Naive thymus-derived CD4-positive, alpha-beta T cell (primary cell): ENCODE data around the gene NTRK3. TPM values are rescaled to one million over a fixed set of nuclear protein-coding genes. Genes with fewer than 3 reads are reported as not detected.

Source experiments
- ATAC-seq: fragments of 150-1000 bp; cut with Tn5 transposase; 2 replicates; pipeline ENCODE4 v1.10.0; 2021; ENCODE audit warnings: mild to moderate bottlenecking, moderate library complexity
- CTCF ChIA-PET: fragments of 350-600 bp; sonication (Branson Sonifier 250); formaldehyde crosslinking; loops from one replicate; lab custom pipeline; 2021; ENCODE audit warnings: antibody characterized with exemption; lab: Charles Lee
- POLR2A ChIA-PET: fragments of 350-600 bp; sonication (Branson Sonifier 250); formaldehyde crosslinking; loops from one replicate; lab custom pipeline; 2021; ENCODE audit warnings: antibody characterized with exemption, inconsistent platforms; lab: Charles Lee
- DNase-seq, 9 donors: peaks; one replicate each; pipeline versions ENCODE4 v3.0.0 to v3.0.0-alpha.2; 2020 to 2022; ENCODE audit warnings: mixed read lengths in 1 of 9
- H3K27ac ChIP-seq: one replicate; pipeline ENCODE4 v1.7.0; 2013; ENCODE audit warnings: mild to moderate bottlenecking, low read depth, low read length, moderate library complexity
- H3K27me3 ChIP-seq, 2 donors: one replicate each; pipeline ENCODE4 v1.7.0; 2013; ENCODE audit warnings: low read length in 2 of 2, mild to moderate bottlenecking in 2 of 2, moderate library complexity in 2 of 2; ENCODE audit not compliant: control insufficient read depth in 2 of 2, insufficient read depth in 2 of 2
- H3K36me3 ChIP-seq, 3 experiments: 1 replicate in 2 of 3; 2 replicates in 1 of 3; pipeline ENCODE4 v1.7.0; 2013; ENCODE audit warnings: low read length in 3 of 3, mild to moderate bottlenecking in 3 of 3, moderate library complexity in 1 of 3; ENCODE audit not compliant: insufficient read depth in 3 of 3, control insufficient read depth in 2 of 3
- H3K4me1 ChIP-seq, 2 donors: one replicate each; pipeline ENCODE4 v1.7.0; 2013; ENCODE audit warnings: low read length in 2 of 2, mild to moderate bottlenecking in 2 of 2, moderate library complexity in 1 of 2; ENCODE audit not compliant: control insufficient read depth in 2 of 2, insufficient read depth in 2 of 2
- H3K4me3 ChIP-seq: 2 replicates; pipeline ENCODE4 v1.7.0; 2013; ENCODE audit warnings: mild to moderate bottlenecking, low read length
- H3K9me3 ChIP-seq, 3 experiments: 1 replicate in 2 of 3; 2 replicates in 1 of 3; pipeline ENCODE4 v1.7.0; 2013; ENCODE audit warnings: low read length in 3 of 3; ENCODE audit not compliant: control insufficient read depth in 2 of 3
- H3K27ac Mint-ChIP-seq, 9 donors: one replicate each; pipeline ENCODE4 v1.8.0; 2020 to 2022; ENCODE audit warnings: mixed read lengths in 9 of 9, mild to moderate bottlenecking in 8 of 9, moderate library complexity in 5 of 9, inconsistent platforms in 2 of 9
- H3K27me3 Mint-ChIP-seq, 5 donors: one replicate each; pipeline ENCODE4 v1.8.0; 2021 to 2022; ENCODE audit warnings: mixed read lengths in 5 of 5, mild to moderate bottlenecking in 1 of 5
- H3K36me3 Mint-ChIP-seq, 5 donors: one replicate each; pipeline ENCODE4 v1.8.0; 2020 to 2022; ENCODE audit warnings: mixed read lengths in 5 of 5, mild to moderate bottlenecking in 3 of 5, inconsistent platforms in 1 of 5
- H3K4me1 Mint-ChIP-seq, 7 donors: one replicate each; pipeline ENCODE4 v1.8.0; 2020 to 2022; ENCODE audit warnings: mixed read lengths in 7 of 7, mild to moderate bottlenecking in 3 of 7, inconsistent platforms in 1 of 7
- H3K4me3 Mint-ChIP-seq, 10 donors: one replicate each; pipeline ENCODE4 v1.8.0; 2020 to 2022; ENCODE audit warnings: mild to moderate bottlenecking in 10 of 10, mixed read lengths in 10 of 10, moderate library complexity in 6 of 10, inconsistent platforms in 2 of 10
- H3K9me3 Mint-ChIP-seq, 11 donors: one replicate each; pipeline ENCODE4 v1.8.0; 2020 to 2022; ENCODE audit warnings: mixed read lengths in 11 of 11, mild to moderate bottlenecking in 4 of 11, inconsistent platforms in 1 of 11, moderate library complexity in 1 of 11
- intact Hi-C, 2 donors: fragments of 100-400 bp; cut with micrococcal nuclease; formaldehyde crosslinking; loops; one replicate each; pipeline ENCODE4 v1.15.1; 2023
- polyA plus RNA-seq, 2 donors: library from polyadenylated mRNA; unstranded; fragments of 300-500 nt; fragmentation: Illumina TruSeq; gene quantifications; one replicate each; pipeline ENCODE4 v1.2.3, GENCODE V29; 2021
- total RNA-seq, 6 experiments: library from RNA in 5 of 6; stranded (reverse) in 5 of 6; gene quantifications; 1 replicate in 5 of 6; 2 replicates in 1 of 6; pipeline ENCODE4 v1.2.3 and lab custom pipeline; 2021 to 2026

Gene NTRK3
- total and polyA plus RNA-seq, 7 experiments from 2014 or later, result 0.05 to 0.78 TPM; not detected in 5

DNA sequence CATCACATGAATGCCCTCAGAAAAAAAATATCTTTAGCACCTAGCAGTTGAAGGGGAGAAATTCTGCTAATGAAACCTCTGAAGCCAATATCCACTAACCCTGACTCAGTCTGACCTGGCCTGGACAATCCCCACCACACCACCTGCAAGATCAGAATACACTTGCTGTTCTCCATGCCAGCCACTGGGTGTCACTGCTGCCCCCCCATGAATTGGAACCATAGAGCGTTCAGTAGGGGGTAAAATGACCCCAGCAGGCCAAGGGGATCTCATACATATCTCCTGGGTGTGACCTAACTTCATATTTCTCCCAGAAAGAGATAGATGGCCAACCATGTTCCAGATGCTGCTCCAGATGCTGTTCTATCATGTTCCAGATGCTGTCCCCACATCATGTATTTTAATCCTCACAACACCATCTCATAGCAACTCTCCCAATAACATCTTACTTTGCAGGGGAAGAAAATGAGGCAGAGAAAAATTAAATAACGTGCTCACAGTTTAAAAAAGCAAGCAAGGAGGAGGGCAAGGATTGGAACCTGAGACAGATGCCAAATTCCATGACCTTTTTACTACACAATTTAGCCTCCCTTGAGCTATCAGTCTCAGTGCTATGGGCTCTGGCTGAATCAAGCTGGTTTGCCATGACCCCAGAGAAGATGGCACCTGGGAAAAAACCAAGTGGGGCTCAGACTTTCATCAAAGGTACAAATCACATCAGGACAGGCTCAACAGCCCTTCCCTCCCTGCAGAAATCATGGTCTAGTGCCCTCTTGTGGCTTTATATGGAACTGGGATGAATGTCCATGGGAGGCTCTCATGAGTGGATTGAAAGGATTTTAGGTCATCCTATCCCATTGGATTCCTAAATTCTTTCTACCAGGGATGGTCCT is 12.4 kb downstream of the NTRK3 start:
- Histone ChIP-seq H3K27me3 (no peaks in the 10 kb centered on the region), H3K9me3 (no peaks in the 10 kb centered on the region), H3K27ac (no peak overlapping the region), H3K4me1 (peaks cover 0 to 3% of the 10 kb centered on the region in 2 donors), H3K36me3 (no peaks in the 10 kb centered on the region), H3K4me3 (no peak overlapping the region)
- DNase-seq (peak in 1 of 9 donors; percentile 16), ATAC-seq (no peak)
- intact Hi-C loops, result loop anchor here in 1 of 2 donors (10.0 kb wide), 1 partner anchor 211 kb away; no protein-coding TSS in a partner anchor
- Mint-ChIP-seq H3K27ac (no peak overlapping the region), H3K4me3 (no peak overlapping the region), H3K27me3 (peaks cover 14 to 26% (median 18%) of the 10 kb centered on the region in 5 donors), H3K9me3 (peaks cover 0 to 2% (median 0%) of the 10 kb centered on the region in 11 donors), H3K4me1 (peaks cover 0 to 8% (median 6%) of the 10 kb centered on the region in 7 donors), H3K36me3 (no peaks in the 10 kb centered on the region)
- CTCF ChIA-PET, result interaction anchor here (0.6 to 2.5 kb wide), 4 partner anchors 10 to 56 kb away, joined by 3 to 7 read pairs (median 4); no protein-coding TSS in a partner anchor
- POLR2A ChIA-PET, result no interaction called here

DNA sequence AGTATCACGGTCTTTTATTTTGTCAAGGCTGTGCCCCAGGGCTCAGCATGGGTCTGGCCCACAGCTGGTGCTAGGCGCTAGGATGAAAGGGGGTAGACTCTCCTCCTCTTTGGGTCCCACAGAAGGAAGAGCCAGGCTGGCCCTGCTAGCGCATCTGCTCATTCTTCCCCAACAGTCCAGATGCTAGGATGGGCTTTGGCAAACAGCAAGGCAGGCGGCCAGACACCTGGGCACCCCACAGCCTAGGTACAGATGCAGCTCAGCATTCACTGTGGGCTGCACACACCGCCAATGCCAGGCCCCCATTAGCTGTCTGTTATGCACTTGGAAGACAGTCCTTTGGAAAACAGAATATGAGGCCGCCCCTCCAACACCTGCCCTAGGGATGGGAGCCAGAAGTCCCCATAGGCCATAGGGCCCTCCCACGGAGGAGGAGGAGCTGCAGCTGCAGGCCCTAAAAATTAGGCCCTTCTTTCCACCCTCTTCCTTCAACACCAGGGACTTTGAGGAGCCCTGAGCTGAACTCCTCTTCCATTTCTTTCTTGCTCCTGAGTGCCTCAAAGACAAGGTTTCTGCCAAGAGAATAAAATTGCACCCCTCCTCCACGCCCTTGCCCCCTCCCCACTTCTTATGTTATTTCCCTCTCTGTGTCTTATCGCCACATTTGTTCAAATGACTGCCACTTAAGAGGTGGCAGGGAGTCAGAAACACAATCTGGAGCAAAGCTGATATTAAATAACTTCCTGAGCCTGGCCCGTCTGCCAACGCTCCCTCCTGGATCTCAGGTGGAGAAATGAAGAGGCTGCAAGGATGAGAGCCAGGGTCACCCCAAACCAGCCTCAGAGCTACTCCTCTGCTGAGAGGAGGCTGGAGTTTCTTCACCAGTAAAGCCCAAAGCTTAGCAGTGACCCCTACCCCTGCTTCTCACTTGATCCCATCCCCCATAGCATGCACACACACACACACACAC is 13.7 kb downstream of the NTRK3 start:
- Histone ChIP-seq H3K4me3 (no peak overlapping the region), H3K36me3 (no peaks in the 10 kb centered on the region), H3K27me3 (no peaks in the 10 kb centered on the region), H3K4me1 (peaks cover 0 to 3% of the 10 kb centered on the region in 2 donors), H3K27ac (no peak overlapping the region), H3K9me3 (no peaks in the 10 kb centered on the region)
- no peak for DNase-seq
- Mint-ChIP-seq H3K27me3 (peaks cover 14 to 26% (median 19%) of the 10 kb centered on the region in 5 donors), H3K36me3 (no peaks in the 10 kb centered on the region), H3K9me3 (peaks cover 0 to 2% (median 0%) of the 10 kb centered on the region in 11 donors), H3K4me1 (peaks cover 0 to 8% (median 6%) of the 10 kb centered on the region in 7 donors), H3K4me3 (no peak overlapping the region), H3K27ac (no peak overlapping the region)
- ChIA-PET POLR2A (no interaction called here), CTCF (interaction anchor here (0.5 to 0.8 kb wide), 3 partner anchors 9 to 47 kb away, joined by 3 to 4 read pairs (median 3); no protein-coding TSS in a partner anchor)
- intact Hi-C loops, result loop anchor here in 1 of 2 donors (10.0 kb wide), 1 partner anchor 212 kb away; no protein-coding TSS in a partner anchor
- no peak for ATAC-seq

- no peak for ATAC-seq
- no peak overlapping the region for H3K4me3 Mint-ChIP-seq
- POLR2A ChIA-PET, result no interaction called here
- no peak overlapping the region for H3K27ac Mint-ChIP-seq
- Histone ChIP-seq H3K27ac (no peak overlapping the region), H3K9me3 (no peaks in the 10 kb centered on the region), H3K4me3 (no peak overlapping the region), H3K27me3 (no peaks in the 10 kb centered on the region), H3K4me1 (peaks cover 0 to under 1% of the 10 kb centered on the region in 2 donors), H3K36me3 (no peaks in the 10 kb centered on the region)
- no peak for DNase-seq
- peaks cover 0 to 3% (median under 1%) of the 10 kb centered on the region in 7 donors for H3K4me1 Mint-ChIP-seq
- intact Hi-C loops, result loop anchor here in 1 of 2 donors (10.0 kb wide), 1 partner anchor 213 kb away; no protein-coding TSS in a partner anchor
- H3K36me3 Mint-ChIP-seq, result no peaks in the 10 kb centered on the region
- CTCF ChIA-PET, result no interaction called here
- H3K27me3 Mint-ChIP-seq, result peaks cover 3 to 37% (median 18%) of the 10 kb centered on the region in 5 donors
- peaks cover 0 to 2% (median 0%) of the 10 kb centered on the region in 11 donors for H3K9me3 Mint-ChIP-seq
These were observed 15.1 kb downstream of the NTRK3 start for GRCh38 chr15:88241461-88241860.

DNA sequence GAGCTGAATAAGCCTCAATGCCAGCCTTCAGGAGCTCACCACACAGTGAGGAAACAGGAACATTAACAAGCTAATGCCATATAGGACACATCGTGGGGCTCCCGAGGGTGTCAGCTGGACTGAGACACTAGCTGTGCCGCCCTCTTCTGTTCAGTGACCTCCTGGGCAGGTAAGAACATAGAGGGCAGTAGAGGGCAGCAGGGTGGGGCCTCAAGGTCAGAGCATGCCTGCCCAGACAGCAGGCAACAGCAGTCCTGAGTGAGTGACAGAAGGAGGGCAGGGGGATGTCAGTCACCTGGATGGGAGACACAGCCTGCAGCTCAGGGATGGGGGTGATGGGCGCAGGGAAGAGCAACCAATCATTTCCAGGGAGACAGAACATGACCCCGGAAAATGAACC is 15.5 kb downstream of the NTRK3 start:
- Histone ChIP-seq H3K4me3 (no peak overlapping the region), H3K27ac (no peak overlapping the region), H3K27me3 (no peaks in the 10 kb centered on the region), H3K9me3 (no peaks in the 10 kb centered on the region), H3K36me3 (no peaks in the 10 kb centered on the region), H3K4me1 (no peaks in the 10 kb centered on the region)
- peaks cover 0 to 35% (median 17%) of the 10 kb centered on the region in 5 donors for H3K27me3 Mint-ChIP-seq
- CTCF ChIA-PET, result interaction anchor here (1.2 kb wide), 1 partner anchor 9 kb away, joined by 4 read pairs; no protein-coding TSS in a partner anchor
- POLR2A ChIA-PET, result no interaction called here
- no peaks in the 10 kb centered on the region for H3K4me1 Mint-ChIP-seq
- peaks cover 0 to 2% (median 0%) of the 10 kb centered on the region in 11 donors for H3K9me3 Mint-ChIP-seq
- H3K4me3 Mint-ChIP-seq, result no peak overlapping the region
- no peak overlapping the region for H3K27ac Mint-ChIP-seq
- ATAC-seq (no peak), DNase-seq (no peak)
- intact Hi-C loops, result loop anchor here in 1 of 2 donors (10.0 kb wide), 1 partner anchor 214 kb away; no protein-coding TSS in a partner anchor
- no peaks in the 10 kb centered on the region for H3K36me3 Mint-ChIP-seq

- H3K27me3 Mint-ChIP-seq, result peaks cover 0 to 38% (median 16%) of the 10 kb centered on the region in 5 donors
- H3K4me3 Mint-ChIP-seq, result no peak overlapping the region
- ChIA-PET CTCF (interaction anchor here (1.3 kb wide), 1 partner anchor 10 kb away, joined by 3 read pairs; no protein-coding TSS in a partner anchor), POLR2A (no interaction called here)
- H3K27me3 ChIP-seq, result no peaks in the 10 kb centered on the region
- H3K36me3 ChIP-seq, result no peaks in the 10 kb centered on the region
- no peaks in the 10 kb centered on the region for H3K9me3 Mint-ChIP-seq
- H3K4me1 ChIP-seq, result no peaks in the 10 kb centered on the region
- no peak overlapping the region for H3K27ac ChIP-seq
- no peaks in the 10 kb centered on the region for H3K9me3 ChIP-seq
- intact Hi-C loops, result loop anchor here in 1 of 2 donors (5.0 kb wide), 1 partner anchor 218 kb away; no protein-coding TSS in a partner anchor
- H3K4me3 ChIP-seq, result no peak overlapping the region
- no peaks in the 10 kb centered on the region for H3K36me3 Mint-ChIP-seq
- H3K27ac Mint-ChIP-seq, result no peak overlapping the region
- ATAC-seq, result no peak
- DNase-seq, result no peak
- no peaks in the 10 kb centered on the region for H3K4me1 Mint-ChIP-seq
These were observed 16.9 kb downstream of the NTRK3 start for GRCh38 chr15:88239594-88239993.
